GM23248 (cell line): Measurements from ENCODE around the gene NKX1-1.

Experiments used
- EZH2 ChIP-seq: fragments of 200-600 bp; sonication (generic); IDR thresholded peaks from 2 replicates; pipeline ENCODE4 v1.6.1; 2018; ENCODE audit warnings: antibody characterized with exemption, mild to moderate bottlenecking; ENCODE audit not compliant: insufficient read depth, poor library complexity, severe bottlenecking
- EZH2phosphoT487 ChIP-seq: fragments of 200-600 bp; sonication (generic); IDR thresholded peaks from 2 replicates; pipeline ENCODE4 v1.6.1; 2018; ENCODE audit warnings: antibody characterized with exemption, moderate library complexity, mild to moderate bottlenecking, low read depth; ENCODE audit not compliant: insufficient read depth

DNA sequence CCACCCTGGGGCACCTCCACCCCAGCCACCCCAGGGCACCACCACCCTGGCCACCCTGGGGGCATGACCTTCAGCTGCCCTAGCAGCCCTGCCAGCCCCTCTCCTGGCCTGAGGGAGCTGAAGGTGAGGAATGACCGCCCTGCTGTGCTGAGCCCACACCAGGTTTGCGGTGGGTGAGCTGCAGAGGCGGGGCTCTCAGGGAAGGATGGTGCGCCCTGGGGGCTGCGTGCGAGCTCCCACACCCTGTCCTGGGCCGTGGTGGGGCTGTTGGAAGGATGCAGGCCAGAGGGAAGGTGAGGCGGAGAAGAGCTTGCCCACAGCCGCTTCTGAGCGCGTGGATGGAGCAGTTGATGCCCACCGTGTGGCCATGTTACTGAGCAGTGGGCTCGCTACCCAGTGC is 41.5 kb downstream of the NKX1-1 start:
- no peak for TF ChIP-seq EZH2
- TF ChIP-seq EZH2phosphoT487, result no peak
